Activated CD8-positive, alpha-beta memory T cell treated with anti-CD3 and anti-CD28 coated beads, Interleukin-2, amount 10 ng/mL, durations not matched to agents 7 days and 5 days (primary cell): ENCODE results near the gene ZNF74. TPM values are rescaled to one million over a fixed set of nuclear protein-coding genes. Genes with fewer than 3 reads are reported as not detected.

Experiments
- total RNA-seq, 2 experiments: library from RNA; stranded (reverse); gene quantifications; one replicate each; pipeline ENCODE4 v1.2.3, GENCODE V29; 2021

ZNF74 gene
- total RNA-seq, 2 experiments from 2014 or later, result 10.0 to 10.9 TPM

Other genes with a start within 250 kb of the ZNF74 start
- gene CCDC188, start 243.1 kb upstream of the ZNF74 start, total RNA-seq, result not detected
- 1 to 10 TPM; 1.4 to 2.5 TPM for gene RTN4R, start 125.8 kb upstream of the ZNF74 start, total RNA-seq
- 10 to 100 TPM; 45.0 to 46.6 TPM for gene DGCR6L, start 74.1 kb upstream of the ZNF74 start, total RNA-seq
- gene SCARF2, start 43.7 kb downstream of the ZNF74 start, total RNA-seq, result 1 to 10 TPM in 1 of 2 experiments, under 1 TPM in 1; 0.54 to 1.1 TPM
- gene KLHL22, start 101.6 kb downstream of the ZNF74 start, total RNA-seq, result 10 to 100 TPM; 27.5 to 31.7 TPM
- gene MED15, start 113.5 kb downstream of the ZNF74 start, total RNA-seq, result 100 to 1,000 TPM; 145 to 179 TPM